Right lobe of liver (tissue), 4 donors: ENCODE data around the gene SLC44A5.

Experiments used
- CTCF ChIP-seq, 4 donors: fragments of 200-600 bp in 3 of 4; fragments of 450-650 bp in 1 of 4; IDR thresholded peaks; one replicate each; pipeline versions ENCODE4 v1.5.1 to v1.8.0; 2016 to 2022; ENCODE audit warnings: antibody characterized with exemption in 4 of 4, mild to moderate bottlenecking in 2 of 4
- POLR2A ChIP-seq: fragments of 450-650 bp; IDR thresholded peaks from one replicate; pipeline ENCODE4 v1.6.1; 2017; ENCODE audit warnings: antibody characterized with exemption, mild to moderate bottlenecking
- donor health status: DM: no; HTN: no; CAD: no.
- donor health status: DM: no; HTN: no; CAD: no.
- donor health status: DM: no; HTN: yes; CAD: no.

DNA sequence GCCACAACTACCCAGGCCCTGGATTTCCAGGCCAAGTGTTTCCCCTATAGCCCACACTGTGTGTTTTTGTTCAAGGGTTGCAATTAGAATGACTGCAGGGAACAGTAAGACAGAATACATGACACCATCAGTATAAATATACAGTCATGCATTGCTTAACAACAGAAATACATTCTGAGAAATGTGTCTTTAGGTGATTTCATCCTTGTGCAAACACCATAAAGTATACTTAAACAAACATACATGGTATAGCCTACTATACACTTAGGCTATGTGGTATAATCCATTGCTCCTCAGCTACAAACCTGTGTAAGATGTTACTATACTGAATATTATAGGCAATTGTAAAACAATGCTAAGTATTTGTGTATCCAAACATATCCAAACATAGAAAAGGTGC, 7.5 kb upstream of the SLC44A5 start:
- no peak for TF ChIP-seq CTCF (IDR thresholded peaks at IDR 0.05)
- TF ChIP-seq POLR2A: no peak
